DOHH2 (cell line): Measurements from ENCODE around the gene AADACL2.

ENCODE experiments used
- H3F3A ChIP-seq: fragments of 200-600 bp; sonication (generic), shearing (Covaris generic); 2 replicates; pipeline ENCODE4 v1.6.0; 2016; ENCODE audit warnings: antibody characterized with exemption, mild to moderate bottlenecking; ENCODE audit not compliant: control insufficient read depth, insufficient read depth
- H3K27ac ChIP-seq: fragments of 200-600 bp; sonication (generic); 2 replicates; pipeline ENCODE4 v1.5.1; 2014; ENCODE audit warnings: low read depth, mild to moderate bottlenecking, low read length, moderate library complexity
- H3K27me3 ChIP-seq: fragments of 200-600 bp; sonication (generic); 2 replicates; pipeline ENCODE4 v1.6.1; 2014; ENCODE audit warnings: mild to moderate bottlenecking, low read length, mixed read lengths; ENCODE audit not compliant: control insufficient read depth
- H3K36me3 ChIP-seq: fragments of 200-600 bp; sonication (generic); 2 replicates; pipeline ENCODE4 v1.6.1; 2014; ENCODE audit warnings: mild to moderate bottlenecking, low read length, moderate library complexity, mixed read lengths; ENCODE audit not compliant: control insufficient read depth
- H3K4me1 ChIP-seq: fragments of 200-600 bp; sonication (generic); 2 replicates; pipeline ENCODE4 v1.6.1; 2014; ENCODE audit warnings: mild to moderate bottlenecking, low read length, mixed read lengths; ENCODE audit not compliant: control insufficient read depth
- H3K4me2 ChIP-seq: fragments of 200-600 bp; sonication (generic); 2 replicates; pipeline ENCODE4 v1.6.0; 2014; ENCODE audit warnings: mild to moderate bottlenecking, low read length, moderate library complexity
- H3K4me3 ChIP-seq: fragments of 200-600 bp; sonication (generic); 2 replicates; pipeline ENCODE4 v1.5.1; 2014; ENCODE audit warnings: mild to moderate bottlenecking, low read length, mixed read lengths
- H3K79me2 ChIP-seq: fragments of 200-600 bp; sonication (generic); 2 replicates; pipeline ENCODE4 v1.6.1; 2014; ENCODE audit warnings: mild to moderate bottlenecking, low read length, mixed read lengths; ENCODE audit not compliant: control insufficient read depth
- H3K9me2 ChIP-seq: fragments of 200-600 bp; sonication (generic); replicated peaks from 2 replicates; pipeline ENCODE4 v1.6.1; 2014; ENCODE audit warnings: mild to moderate bottlenecking, low read length, mixed read lengths; ENCODE audit not compliant: control insufficient read depth
- H3K9me3 ChIP-seq: fragments of 200-600 bp; sonication (generic); 2 replicates; pipeline ENCODE4 v1.6.1; 2014; ENCODE audit warnings: antibody characterized with exemption, low read length, mixed read lengths; ENCODE audit not compliant: control insufficient read depth, insufficient read depth
- H4K20me1 ChIP-seq: fragments of 200-600 bp; sonication (generic); 2 replicates; pipeline ENCODE4 v1.6.0; 2014; ENCODE audit warnings: low read depth, mild to moderate bottlenecking, antibody characterized with exemption, low read length, moderate library complexity; ENCODE audit not compliant: control insufficient read depth, insufficient read depth
- CTCF ChIP-seq: fragments of 200-600 bp; sonication (generic); IDR thresholded peaks from one replicate; pipeline ENCODE4 v1.5.1; 2014; ENCODE audit warnings: antibody characterized with exemption, mild to moderate bottlenecking, low read depth, low read length; ENCODE audit not compliant: poor library complexity, severe bottlenecking
- EZH2phosphoT487 ChIP-seq: fragments of 200-600 bp; sonication (generic); IDR thresholded peaks from 2 replicates; pipeline ENCODE4 v1.6.1; 2017; ENCODE audit warnings: borderline replicate concordance, mild to moderate bottlenecking, antibody characterized with exemption, low read length, moderate library complexity, mixed read lengths

The AADACL2 gene

GRCh38 chr3:151708868-151709267, 24.9 kb upstream of the AADACL2 start:
- Histone ChIP-seq H3K27me3 (no peaks in the 10 kb centered on the region), H3F3A (no peaks in the 10 kb centered on the region), H4K20me1 (no peaks in the 10 kb centered on the region), H3K4me2 (no peak overlapping the region), H3K36me3 (no peaks in the 10 kb centered on the region), H3K9me3 (no peaks in the 10 kb centered on the region), H3K4me1 (no peaks in the 10 kb centered on the region), H3K4me3 (no peak overlapping the region), H3K27ac (no peak overlapping the region), H3K79me2 (no peaks in the 10 kb centered on the region), H3K9me2 (no peaks in the 10 kb centered on the region)
- TF ChIP-seq CTCF = no peak

DNA sequence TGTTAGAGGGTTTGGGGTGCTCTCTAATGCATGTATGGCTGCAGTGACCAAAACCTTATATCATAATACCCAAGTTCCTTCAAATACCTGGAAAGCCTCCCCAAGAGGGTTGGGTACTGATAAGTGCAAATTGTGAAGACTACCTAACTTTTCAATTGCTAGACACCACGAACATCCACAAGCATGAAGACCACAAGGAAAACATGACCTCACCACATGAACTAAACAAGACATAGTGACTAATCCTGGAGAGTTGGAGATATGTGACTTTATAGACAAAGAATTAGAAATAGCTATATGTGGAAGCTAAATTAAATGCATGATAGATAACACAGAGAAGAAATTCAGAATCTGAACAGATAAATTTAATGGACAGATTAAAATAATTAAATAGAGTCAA, 23.9 kb upstream of the AADACL2 start:
- Histone ChIP-seq H3F3A (no peaks in the 10 kb centered on the region), H3K27ac (no peak overlapping the region), H3K9me2 (no peaks in the 10 kb centered on the region), H3K27me3 (no peaks in the 10 kb centered on the region), H3K4me1 (no peaks in the 10 kb centered on the region), H4K20me1 (no peaks in the 10 kb centered on the region), H3K9me3 (no peaks in the 10 kb centered on the region), H3K79me2 (no peaks in the 10 kb centered on the region), H3K36me3 (no peaks in the 10 kb centered on the region), H3K4me2 (no peak overlapping the region), H3K4me3 (no peak overlapping the region)
- TF ChIP-seq CTCF (no peak), EZH2phosphoT487 (no peak)

DNA sequence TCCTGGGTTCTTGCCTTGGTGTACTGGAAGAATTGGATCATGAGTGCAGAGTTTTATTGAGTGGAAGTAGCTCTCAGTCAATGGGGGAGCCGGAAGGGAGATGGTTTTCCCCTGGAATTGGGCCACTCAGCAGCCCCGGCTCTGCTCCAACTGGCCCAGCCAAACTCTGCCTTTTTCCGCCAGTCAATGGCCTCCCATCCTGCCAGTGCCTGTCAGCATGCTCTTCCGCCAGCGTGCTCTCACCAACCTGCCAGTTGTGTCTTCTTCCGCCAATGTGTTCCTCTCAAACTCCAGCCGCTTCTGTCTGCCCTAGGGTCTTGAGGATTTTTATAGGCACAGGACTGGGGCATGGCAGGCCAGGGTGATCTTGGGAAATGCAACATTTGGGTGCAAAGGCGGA, 12.4 kb upstream of the AADACL2 start:
- H4K20me1 ChIP-seq = no peaks in the 10 kb centered on the region
- H3K9me2 ChIP-seq = no peaks in the 10 kb centered on the region
- H3K27ac ChIP-seq = no peak overlapping the region
- no peaks in the 10 kb centered on the region for H3K4me1 ChIP-seq
- no peak overlapping the region for H3K4me3 ChIP-seq
- H3F3A ChIP-seq = no peaks in the 10 kb centered on the region
- H3K36me3 ChIP-seq = no peaks in the 10 kb centered on the region
- H3K4me2 ChIP-seq = no peak overlapping the region
- H3K9me3 ChIP-seq = no peaks in the 10 kb centered on the region
- H3K79me2 ChIP-seq = no peaks in the 10 kb centered on the region
- H3K27me3 ChIP-seq = no peaks in the 10 kb centered on the region
- no peak for TF ChIP-seq CTCF
- TF ChIP-seq EZH2phosphoT487 = no peak

- H3K4me3 ChIP-seq = no peak overlapping the region
- H3K9me3 ChIP-seq = no peaks in the 10 kb centered on the region
- no peak overlapping the region for H3K4me2 ChIP-seq
- TF ChIP-seq CTCF (no peak), EZH2phosphoT487 (no peak)
- no peaks in the 10 kb centered on the region for H3K27me3 ChIP-seq
- H3K4me1 ChIP-seq = no peaks in the 10 kb centered on the region
- no peaks in the 10 kb centered on the region for H3K79me2 ChIP-seq
- no peaks in the 10 kb centered on the region for H4K20me1 ChIP-seq
- H3K36me3 ChIP-seq = no peaks in the 10 kb centered on the region
- no peaks in the 10 kb centered on the region for H3F3A ChIP-seq
- no peak overlapping the region for H3K27ac ChIP-seq
- no peaks in the 10 kb centered on the region for H3K9me2 ChIP-seq
Measured at GRCh38 chr3:151722856-151723255, 10.9 kb upstream of the AADACL2 start.
